NCI-H1930 (cell line): ENCODE measurements around the gene ZNF358.

Experiments
- DNase-seq, 2 experiments: peaks; one replicate each; lab custom pipeline; 2025; lab: John Stamatoyannopoulos, UW

The ZNF358 gene

DNA sequence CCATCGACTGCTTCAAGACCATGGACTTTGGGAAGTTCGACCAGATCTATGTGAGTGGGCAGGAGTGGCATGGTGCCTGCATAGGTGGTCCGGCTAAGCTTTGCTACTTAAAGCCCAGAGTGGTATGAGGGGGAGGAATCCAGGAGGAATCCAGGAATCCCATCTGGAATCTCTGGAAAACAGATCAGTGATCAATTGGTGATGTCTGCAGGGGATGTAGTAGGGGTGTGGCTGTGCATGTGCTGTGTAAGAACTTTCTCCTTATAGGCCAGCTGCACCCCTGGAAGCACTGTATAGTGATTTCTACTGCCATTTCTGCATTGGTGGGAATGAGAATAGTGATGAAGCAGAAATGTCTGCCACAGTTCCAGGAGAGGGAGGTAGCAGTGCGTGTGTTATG, 43.2 kb downstream of the ZNF358 start:
- DNase-seq, result no peak

DNA sequence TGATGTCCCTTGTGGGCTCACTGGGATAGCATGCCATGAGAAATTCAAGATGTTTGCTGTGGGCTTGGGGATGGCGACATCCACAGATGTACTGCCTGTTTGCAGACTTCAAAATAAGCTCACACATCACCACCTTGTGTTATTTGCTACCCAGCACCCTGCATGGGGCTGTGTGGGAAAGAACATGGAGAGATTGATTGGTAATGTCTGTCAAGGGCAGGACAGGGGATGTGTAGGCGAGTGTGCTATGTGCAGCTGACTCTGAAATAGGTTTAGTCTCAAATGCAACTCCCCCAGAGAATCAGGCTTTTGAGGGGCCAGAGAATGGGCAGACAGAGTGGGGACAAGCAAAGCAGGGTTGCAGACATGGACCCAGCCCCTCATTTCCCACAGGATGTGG, 44.4 kb downstream of the ZNF358 start:
- DNase-seq, result no peak

DNA sequence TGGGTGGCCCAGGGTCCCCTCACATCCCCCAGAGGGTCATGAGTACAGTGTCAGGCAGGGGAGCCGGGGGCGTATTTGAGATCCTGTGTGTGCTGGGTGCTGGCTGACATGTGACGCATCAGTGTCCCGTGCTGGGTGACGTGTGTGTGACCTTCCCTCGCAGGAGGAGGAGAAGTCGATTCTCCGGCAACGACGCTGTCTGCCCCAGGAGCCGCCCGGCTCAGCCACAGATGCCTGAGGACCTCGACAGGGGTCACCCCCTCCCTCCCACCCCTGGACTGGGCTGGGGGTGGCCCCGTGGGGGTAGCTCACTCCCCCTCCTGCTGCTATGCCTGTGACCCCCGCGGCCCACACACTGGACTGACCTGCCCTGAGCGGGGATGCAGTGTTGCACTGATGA, 45.4 kb downstream of the ZNF358 start:
- no peak for DNase-seq

DNA sequence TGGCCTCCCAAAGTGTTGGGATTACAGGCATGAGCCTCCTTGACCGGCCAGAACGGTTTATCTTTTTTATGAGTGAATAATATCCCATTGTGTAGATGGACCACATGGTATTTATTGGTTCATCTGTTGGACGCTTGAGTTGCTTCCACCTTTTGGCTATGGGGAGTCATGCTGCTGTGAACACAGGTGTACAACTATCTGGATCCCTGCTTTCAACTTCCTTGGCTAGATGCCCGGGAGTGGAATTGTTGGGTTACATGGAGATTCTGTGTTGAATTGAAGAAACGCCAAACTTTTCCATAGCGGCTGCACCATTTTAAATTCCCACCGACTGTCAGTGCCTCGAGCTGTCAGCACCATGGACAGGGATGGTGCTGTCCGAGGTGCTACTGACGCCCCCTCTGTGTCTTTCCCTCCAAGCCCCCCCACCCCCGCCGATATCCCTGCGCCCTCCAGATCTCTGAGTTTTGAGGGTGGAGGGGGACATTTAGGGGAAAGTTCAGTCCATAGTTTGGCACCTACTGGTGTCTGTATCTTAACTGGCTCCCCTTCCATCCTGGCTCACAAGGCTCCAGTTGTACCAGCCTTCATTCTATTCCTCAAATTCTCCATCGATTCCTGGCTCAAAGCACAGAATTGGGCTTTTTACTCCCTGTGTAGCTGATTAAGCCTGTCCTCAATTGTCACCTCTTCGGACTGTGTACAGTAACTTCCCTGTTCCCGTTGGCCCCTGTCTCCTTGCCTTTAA, 46.9 kb downstream of the ZNF358 start:
- DNase-seq, result no peak

DNA sequence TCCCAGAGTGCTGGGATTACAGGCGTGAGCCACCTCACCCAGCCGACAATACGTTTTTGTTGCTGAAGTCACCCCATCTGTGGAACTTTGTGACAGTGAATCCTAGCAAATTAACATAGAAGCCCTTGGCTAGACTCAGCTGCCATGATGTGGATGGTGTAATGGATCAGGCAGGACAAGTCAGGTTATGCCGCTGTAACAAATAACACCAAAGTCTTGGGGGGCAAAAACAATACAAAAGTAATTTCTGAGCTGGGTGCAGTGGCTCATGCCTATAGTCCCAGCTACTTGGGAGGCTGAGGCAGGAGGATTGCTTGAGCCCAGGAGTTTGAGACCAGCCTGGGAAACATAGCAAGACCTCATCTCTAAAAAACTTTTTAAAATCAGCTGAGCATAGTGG, 49.0 kb downstream of the ZNF358 start:
- DNase-seq, result no peak

DNA sequence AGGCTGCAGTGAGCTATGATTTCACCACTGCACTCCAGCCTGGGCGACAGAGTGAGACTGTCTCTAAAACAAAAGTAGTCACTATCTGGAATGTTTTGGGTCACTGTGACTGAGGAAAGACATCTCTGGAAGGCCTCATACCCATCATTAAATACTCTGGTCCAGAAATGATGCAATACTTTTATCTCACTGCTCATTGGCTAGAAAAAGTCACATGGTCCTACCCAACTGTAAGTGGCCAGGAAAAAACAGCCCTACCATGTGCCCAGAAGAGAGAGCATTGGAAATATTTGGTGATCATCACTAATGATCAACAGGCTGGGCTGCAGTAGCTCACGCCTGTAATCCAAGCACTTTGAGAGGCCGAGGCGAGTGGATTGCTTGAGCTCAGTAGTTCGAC, 49.4 kb downstream of the ZNF358 start:
- no peak for DNase-seq
